Neuronal stem cell (in vitro differentiated cells): Measurements from ENCODE around the gene SLC30A4.

ENCODE experiments used
- DNase-seq: peaks from one replicate; pipeline ENCODE4 v3.0.0-alpha.2; 2013; ENCODE audit warnings: low spot score
- H2AFZ ChIP-seq: one replicate; pipeline ENCODE4 v1.6.1; 2013; ENCODE audit warnings: mild to moderate bottlenecking, low read length, inconsistent platforms
- H2AK5ac ChIP-seq: 2 replicates; pipeline ENCODE4 v1.6.1; 2013; ENCODE audit warnings: low read depth, mild to moderate bottlenecking, inconsistent platforms, low read length, moderate library complexity, mixed read lengths
- H2BK120ac ChIP-seq: 2 replicates; pipeline ENCODE4 v1.6.1; 2013; ENCODE audit warnings: low read depth, mild to moderate bottlenecking, inconsistent platforms, low read length, moderate library complexity, mixed read lengths
- H2BK12ac ChIP-seq: one replicate; pipeline ENCODE4 v1.6.1; 2013; ENCODE audit warnings: low read length, inconsistent platforms
- H2BK15ac ChIP-seq: 2 replicates; pipeline ENCODE4 v1.6.1; 2013; ENCODE audit warnings: mild to moderate bottlenecking, low read length, inconsistent platforms, mixed read lengths
- H2BK5ac ChIP-seq: one replicate; pipeline ENCODE4 v1.6.1; 2013; ENCODE audit warnings: inconsistent platforms, mild to moderate bottlenecking, low read length, moderate library complexity
- H3K14ac ChIP-seq: one replicate; pipeline ENCODE4 v1.6.1; 2013; ENCODE audit warnings: low read length, inconsistent platforms
- H3K18ac ChIP-seq: 2 replicates; pipeline ENCODE4 v1.6.1; 2013; ENCODE audit warnings: low read length, inconsistent platforms
- H3K23ac ChIP-seq: 2 replicates; pipeline ENCODE4 v1.6.1; 2013; ENCODE audit warnings: low read depth, mild to moderate bottlenecking, mixed read lengths, low read length, inconsistent platforms; ENCODE audit not compliant: poor library complexity
- H3K27ac ChIP-seq: replicated peaks from 3 replicates; pipeline ENCODE4 v1.5.1; 2013; ENCODE audit warnings: low read length, inconsistent platforms
- H3K27me3 ChIP-seq, 3 experiments: 2 replicates each; pipeline ENCODE4 v1.6.1; 2013; ENCODE audit warnings: low read length in 3 of 3, mild to moderate bottlenecking in 2 of 3, inconsistent platforms in 1 of 3, low read depth in 1 of 3, mixed read lengths in 1 of 3, moderate library complexity in 1 of 3; ENCODE audit not compliant: control insufficient read depth in 3 of 3, insufficient read depth in 3 of 3
- H3K36me3 ChIP-seq, 2 donors: replicated peaks in 1 of 2; 2 replicates each; pipeline ENCODE4 v1.6.1; 2013; ENCODE audit warnings: low read length in 2 of 2; ENCODE audit not compliant: control insufficient read depth in 2 of 2, insufficient read depth in 2 of 2
- H3K4ac ChIP-seq: 2 replicates; pipeline ENCODE4 v1.6.1; 2013; ENCODE audit warnings: inconsistent platforms, mild to moderate bottlenecking, low read length, moderate library complexity
- H3K4me1 ChIP-seq, 2 donors: 1 replicate in 1 of 2; 2 replicates in 1 of 2; pipeline ENCODE4 v1.6.1; 2013; ENCODE audit warnings: low read length in 2 of 2, low read depth in 1 of 2; ENCODE audit not compliant: control insufficient read depth in 2 of 2, insufficient read depth in 1 of 2
- H3K4me2 ChIP-seq: one replicate; pipeline ENCODE4 v1.6.1; 2013; ENCODE audit warnings: mild to moderate bottlenecking, low read length, inconsistent platforms; ENCODE audit not compliant: insufficient read depth, poor library complexity, severe bottlenecking
- H3K4me3 ChIP-seq, 2 donors: 2 replicates each; pipeline ENCODE4 v1.5.1; 2013; ENCODE audit warnings: low read length in 2 of 2, mild to moderate bottlenecking in 2 of 2, inconsistent platforms in 1 of 2, moderate library complexity in 1 of 2
- H3K79me1 ChIP-seq: one replicate; pipeline ENCODE4 v1.6.1; 2013; ENCODE audit warnings: low read depth, mild to moderate bottlenecking, inconsistent platforms, low read length, moderate library complexity
- H3K9ac ChIP-seq: one replicate; pipeline ENCODE4 v1.6.1; 2013; ENCODE audit warnings: mild to moderate bottlenecking, low read depth, low read length, inconsistent platforms; ENCODE audit not compliant: poor library complexity
- H3K9me3 ChIP-seq, 2 donors: replicated peaks in 1 of 2; 2 replicates each; pipeline versions ENCODE3 to v1.6.1; 2013; ENCODE audit warnings: low read length in 2 of 2, mild to moderate bottlenecking in 2 of 2, inconsistent platforms in 1 of 2, low read depth in 1 of 2, mixed read lengths in 1 of 2, moderate library complexity in 1 of 2; ENCODE audit not compliant: control insufficient read depth in 2 of 2, insufficient read depth in 1 of 2
- H4K8ac ChIP-seq: one replicate; pipeline ENCODE4 v1.6.1; 2013; ENCODE audit warnings: low read depth, mild to moderate bottlenecking, inconsistent platforms, low read length, moderate library complexity
- H4K91ac ChIP-seq: one replicate; pipeline ENCODE4 v1.6.1; 2013; ENCODE audit warnings: low read length, low read depth, mild to moderate bottlenecking, inconsistent platforms; ENCODE audit not compliant: poor library complexity
- WGBS, 2 donors: extraction: QIAGEN DNeasy Blood & Tissue Kit; methylation state at CpG; one replicate each; pipeline ENCODE4 v1.1.7; 2013; ENCODE audit warnings: missing lambda C conversion rate in 2 of 2, mixed read lengths in 1 of 2; ENCODE audit not compliant: insufficient read length in 2 of 2, insufficient replicate concordance in 1 of 2; ENCODE audit errors: extremely low coverage in 2 of 2; 5-methylcytosine and 5-hydroxymethylcytosine counted together

SLC30A4 gene

GRCh38 chr15:45543051-45543450 is 20.5 kb upstream of the SLC30A4 start:
- H3K18ac ChIP-seq, result no peak overlapping the region
- H3K36me3 ChIP-seq, result no peaks in the 10 kb centered on the region
- H3K27ac ChIP-seq, result no peak overlapping the region
- H4K91ac ChIP-seq, result no peak overlapping the region
- H2AFZ ChIP-seq, result no peak overlapping the region
- no peaks in the 10 kb centered on the region for H3K79me1 ChIP-seq
- H3K27me3 ChIP-seq, result peaks cover 0 to 3% (median 0%) of the 10 kb centered on the region in 3 experiments
- H3K23ac ChIP-seq, result no peak overlapping the region
- H2BK120ac ChIP-seq, result no peak overlapping the region
- H3K4me3 ChIP-seq, result no peak overlapping the region
- no peak overlapping the region for H3K14ac ChIP-seq
- H2BK5ac ChIP-seq, result no peak overlapping the region
- H3K9ac ChIP-seq, result no peak overlapping the region
- no peak for DNase-seq
- no peaks in the 10 kb centered on the region for H3K4me1 ChIP-seq
- no peak overlapping the region for H2BK15ac ChIP-seq
- H3K9me3 ChIP-seq, result no peaks in the 10 kb centered on the region
- no CpG with 5 or more reads among the region's 3 CpGs for WGBS, 2 donors
- no peak overlapping the region for H3K4me2 ChIP-seq
- no peak overlapping the region for H2BK12ac ChIP-seq
- no peak overlapping the region for H3K4ac ChIP-seq
- H2AK5ac ChIP-seq, result no peak overlapping the region
- H4K8ac ChIP-seq, result no peak overlapping the region

GRCh38 chr15:45540531-45540930 is 18.0 kb upstream of the SLC30A4 start:
- DNase-seq, result no peak
- Histone ChIP-seq H3K36me3 (no peaks in the 10 kb centered on the region), H2AFZ (no peak overlapping the region), H3K4me2 (no peak overlapping the region), H3K23ac (no peak overlapping the region), H3K4me3 (no peak overlapping the region), H4K8ac (no peak overlapping the region), H2AK5ac (no peak overlapping the region), H3K9ac (no peak overlapping the region), H3K9me3 (no peaks in the 10 kb centered on the region), H2BK15ac (no peak overlapping the region), H3K27me3 (peaks cover 0 to 3% (median 0%) of the 10 kb centered on the region in 3 experiments), H2BK5ac (no peak overlapping the region), H2BK12ac (no peak overlapping the region), H3K27ac (no peak overlapping the region), H2BK120ac (no peak overlapping the region), H3K4ac (no peak overlapping the region), H4K91ac (no peak overlapping the region), H3K4me1 (no peaks in the 10 kb centered on the region), H3K18ac (no peak overlapping the region), H3K79me1 (no peaks in the 10 kb centered on the region), H3K14ac (no peak overlapping the region)
- no CpG with 5 or more reads among the region's 1 CpG for WGBS, 2 donors

GRCh38 chr15:45539680-45540079 is 17.1 kb upstream of the SLC30A4 start:
- no peak overlapping the region for H2AFZ ChIP-seq
- no peak overlapping the region for H2BK120ac ChIP-seq
- no peaks in the 10 kb centered on the region for H3K4me1 ChIP-seq
- no peak overlapping the region for H2BK15ac ChIP-seq
- no peak overlapping the region for H3K4ac ChIP-seq
- no peak overlapping the region for H3K27ac ChIP-seq
- no peak overlapping the region for H3K9ac ChIP-seq
- no peak overlapping the region for H2BK5ac ChIP-seq
- H4K8ac ChIP-seq, result no peak overlapping the region
- H3K14ac ChIP-seq, result no peak overlapping the region
- no peaks in the 10 kb centered on the region for H3K9me3 ChIP-seq
- H4K91ac ChIP-seq, result no peak overlapping the region
- no peak overlapping the region for H3K23ac ChIP-seq
- WGBS, 2 donors, result no CpG with 5 or more reads among the region's 3 CpGs
- no peak overlapping the region for H2BK12ac ChIP-seq
- H3K27me3 ChIP-seq, result peaks cover 0 to 3% (median 0%) of the 10 kb centered on the region in 3 experiments
- H3K36me3 ChIP-seq, result no peaks in the 10 kb centered on the region
- no peak overlapping the region for H3K18ac ChIP-seq
- no peak for DNase-seq
- H3K79me1 ChIP-seq, result no peaks in the 10 kb centered on the region
- no peak overlapping the region for H3K4me3 ChIP-seq
- H3K4me2 ChIP-seq, result no peak overlapping the region
- H2AK5ac ChIP-seq, result no peak overlapping the region

- Histone ChIP-seq H3K4ac (no peak overlapping the region), H2BK120ac (no peak overlapping the region), H3K18ac (no peak overlapping the region), H3K9me3 (no peaks in the 10 kb centered on the region), H4K8ac (no peak overlapping the region), H3K9ac (no peak overlapping the region), H3K4me1 (no peaks in the 10 kb centered on the region), H3K4me2 (no peak overlapping the region), H2BK5ac (no peak overlapping the region), H3K14ac (no peak overlapping the region), H2BK12ac (no peak overlapping the region), H3K27ac (no peak overlapping the region), H3K27me3 (no peaks in the 10 kb centered on the region), H3K79me1 (no peaks in the 10 kb centered on the region), H3K4me3 (no peak overlapping the region), H2AFZ (no peak overlapping the region), H2AK5ac (no peak overlapping the region), H3K36me3 (no peaks in the 10 kb centered on the region), H2BK15ac (no peak overlapping the region), H3K23ac (no peak overlapping the region), H4K91ac (no peak overlapping the region)
- no CpG with 5 or more reads among the region's 3 CpGs for WGBS, 2 donors
- DNase-seq, result no peak
Measured at GRCh38 chr15:45536934-45537333, 14.4 kb upstream of the SLC30A4 start.
